ENCODE measurements around the gene COBLL1. TPM values are rescaled to one million over a fixed set of nuclear protein-coding genes. Genes with fewer than 3 reads are reported as not detected.
A peak's percentile ranks its signal among the peaks of the same experiment; 100 is the strongest.

COBLL1 gene
- total RNA-seq, 3 donors from 2014 or later: 19.5 to 30.0 (median 26.1) TPM

DNA sequence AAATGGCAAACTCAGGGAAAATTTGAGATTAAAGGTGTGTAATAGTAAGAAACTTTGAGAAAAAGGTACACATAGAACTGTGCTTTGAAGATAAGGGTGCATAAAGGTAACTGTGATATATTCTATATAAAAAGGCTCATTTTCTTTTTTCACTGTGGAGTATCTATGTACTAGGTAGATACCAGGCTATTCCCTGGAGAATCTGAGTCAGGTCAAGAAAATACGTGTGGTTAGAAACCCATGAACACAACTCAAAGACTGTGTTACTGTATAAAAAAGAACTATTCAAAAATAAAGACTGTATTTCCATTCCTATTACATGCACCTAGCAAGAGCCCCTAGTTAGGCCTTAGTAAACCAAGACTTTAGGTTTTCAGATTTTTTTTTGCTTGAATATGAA lies 120.2 kb downstream of the COBLL1 start:
- Histone ChIP-seq H3K9me3 (no peaks in the 10 kb centered on the region), H3K4me3 (no peak overlapping the region), H3K4me1 (ENCODE audit: low read depth) (no peaks in the 10 kb centered on the region), H3K36me3 (ENCODE audit: low read depth) (no peaks in the 10 kb centered on the region)
- intact Hi-C loops (cut with DNase I, micrococcal nuclease): no loop called here
- ATAC-seq (no peak), DNase-seq (no peak)
- TF ChIP-seq CTCF (IDR thresholded peaks at IDR 0.05): no peak

DNA sequence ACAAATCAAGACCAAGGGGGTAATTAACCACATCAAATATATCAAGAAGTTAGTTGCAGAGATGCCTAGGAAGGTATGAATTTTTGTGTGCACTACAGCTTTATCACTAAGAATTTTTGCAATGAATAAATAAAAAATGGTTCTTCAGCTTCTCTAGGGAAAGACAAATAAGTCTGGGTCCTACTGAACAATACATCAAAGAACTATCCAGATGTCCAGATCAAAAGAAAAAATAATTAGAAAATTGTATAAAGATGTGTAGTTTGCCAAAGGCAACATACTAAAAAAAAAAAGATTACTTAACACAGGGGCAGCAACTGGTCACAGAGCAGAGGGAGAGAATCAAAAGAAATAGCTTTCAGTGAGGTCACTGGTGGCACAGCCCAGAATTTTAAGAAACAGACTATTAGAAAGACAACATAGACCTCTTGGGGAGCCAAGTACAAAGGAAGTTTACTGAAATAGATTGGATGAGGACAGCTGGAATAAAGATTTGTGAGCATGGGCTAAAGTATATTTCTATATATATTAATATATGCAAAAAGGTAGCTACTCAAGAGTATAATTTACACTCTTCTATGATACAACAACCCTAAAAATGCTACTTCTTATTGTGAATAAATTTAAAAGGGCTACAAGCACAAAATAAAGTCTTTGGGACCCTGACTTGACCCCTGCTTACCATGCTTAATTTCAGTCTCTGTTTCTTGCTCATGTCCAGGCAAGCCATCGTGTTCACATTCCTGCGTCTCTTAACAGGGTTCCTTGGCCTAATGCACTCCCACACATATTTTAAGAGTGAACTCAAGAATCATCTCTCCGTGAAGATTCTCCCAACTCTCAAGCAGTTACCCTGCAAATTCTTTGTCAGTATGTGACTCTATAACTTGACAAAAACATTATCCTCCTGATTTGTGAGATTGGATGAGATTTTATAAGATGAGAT lies 121.4 kb downstream of the COBLL1 start:
- no peak for TF ChIP-seq CTCF (IDR thresholded peaks at IDR 0.05)
- intact Hi-C loops (cut with DNase I, micrococcal nuclease): loop anchor here (10.0 kb wide), 2 partner anchors 155 to 165 kb away; no protein-coding TSS in a partner anchor
- no peak for ATAC-seq
- Histone ChIP-seq H3K9me3 (no peaks in the 10 kb centered on the region), H3K4me3 (no peak overlapping the region), H3K4me1 (ENCODE audit: low read depth) (no peaks in the 10 kb centered on the region), H3K36me3 (ENCODE audit: low read depth) (no peaks in the 10 kb centered on the region)
- DNase-seq: no peak

GRCh38 chr2:164717000-164717803 lies 124.4 kb downstream of the COBLL1 start:
- ATAC-seq (no peak), DNase-seq (peak in 1 of 3 donors; percentile 19)
- Histone ChIP-seq H3K36me3 (ENCODE audit: low read depth) (no peaks in the 10 kb centered on the region), H3K4me3 (no peak overlapping the region), H3K4me1 (ENCODE audit: low read depth) (no peaks in the 10 kb centered on the region), H3K9me3 (no peaks in the 10 kb centered on the region)
- intact Hi-C loops (cut with DNase I, micrococcal nuclease): loop anchor here (10.0 kb wide), 2 partner anchors 152 to 162 kb away; no protein-coding TSS in a partner anchor
- TF ChIP-seq CTCF (IDR thresholded peaks at IDR 0.05): no peak

- DNase-seq (no peak), ATAC-seq (no peak)
- Histone ChIP-seq H3K4me1 (ENCODE audit: low read depth) (no peaks in the 10 kb centered on the region), H3K4me3 (no peak overlapping the region), H3K9me3 (no peaks in the 10 kb centered on the region), H3K36me3 (ENCODE audit: low read depth) (no peaks in the 10 kb centered on the region)
- TF ChIP-seq CTCF (IDR thresholded peaks at IDR 0.05): no peak
- intact Hi-C loops (cut with DNase I, micrococcal nuclease): loop anchor here (10.0 kb wide), 2 partner anchors 150 to 160 kb away; no protein-coding TSS in a partner anchor
Observed at GRCh38 chr2:164714471-164714870, 127.2 kb downstream of the COBLL1 start.

DNA sequence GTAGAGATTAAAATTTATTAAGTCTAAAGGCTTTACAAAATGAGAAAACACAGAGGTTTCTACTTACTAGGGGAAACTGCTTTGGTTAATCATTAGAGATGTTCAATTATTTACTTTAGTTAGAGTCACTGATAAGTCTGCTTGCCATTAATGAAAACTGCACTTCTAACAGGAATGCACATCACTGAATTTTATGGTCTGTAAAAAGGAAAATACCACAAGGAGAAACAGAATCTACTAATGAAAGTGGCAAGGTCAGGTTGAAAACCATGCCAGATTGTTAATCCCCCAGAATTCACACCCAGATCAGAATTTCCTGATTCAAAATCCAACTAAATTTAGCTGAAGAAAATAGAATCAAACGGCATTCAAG lies 129.9 kb downstream of the COBLL1 start:
- intact Hi-C loops (cut with DNase I, micrococcal nuclease): loop anchor here (10.0 kb wide), 2 partner anchors 147 to 157 kb away; no protein-coding TSS in a partner anchor
- ATAC-seq (peak; percentile 21), DNase-seq (no peak)
- Histone ChIP-seq H3K4me3 (no peak overlapping the region), H3K4me1 (ENCODE audit: low read depth) (no peaks in the 10 kb centered on the region), H3K36me3 (ENCODE audit: low read depth) (no peaks in the 10 kb centered on the region), H3K9me3 (no peaks in the 10 kb centered on the region)
- TF ChIP-seq CTCF (IDR thresholded peaks at IDR 0.05): no peak
